HG03066 (cell line): Measurements from ENCODE around the gene NADSYN1.
"Not testable (repeated sequence)": the region's sequence is repeated elsewhere in the genome, so short reads cannot be mapped to it uniquely, and the experiment has no call there.

ENCODE experiments used
- ATAC-seq: cut with Tn5 transposase; IDR thresholded peaks from one replicate; pipeline ENCODE4 v1.9.1; 2021; ENCODE audit warnings: low read depth; ENCODE audit not compliant: unreplicated experiment

The NADSYN1 gene

GRCh38 chr11:71518506-71519471 is 65.8 kb downstream of the NADSYN1 start:
- ATAC-seq: no peak

DNA sequence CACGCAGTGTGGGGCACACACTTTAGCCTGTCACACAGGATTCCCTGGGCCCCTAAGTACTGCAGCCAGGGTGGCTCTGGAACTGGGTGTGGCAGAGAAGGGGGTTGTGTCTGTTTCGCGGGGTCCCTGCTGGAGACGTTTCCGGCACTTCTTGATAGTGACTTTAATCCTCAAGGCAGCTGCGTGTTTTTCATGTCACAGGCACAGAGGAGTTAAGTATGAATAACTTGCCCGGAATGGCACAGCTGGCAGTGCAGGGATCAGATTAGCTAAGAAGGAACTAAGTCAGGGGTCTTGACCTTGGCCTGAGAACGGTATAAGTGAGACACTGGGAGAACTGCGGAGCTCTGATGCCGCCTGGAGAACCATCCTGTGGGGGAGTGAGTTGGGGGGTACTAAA is 66.5 kb downstream of the NADSYN1 start:
- ATAC-seq: no peak

DNA sequence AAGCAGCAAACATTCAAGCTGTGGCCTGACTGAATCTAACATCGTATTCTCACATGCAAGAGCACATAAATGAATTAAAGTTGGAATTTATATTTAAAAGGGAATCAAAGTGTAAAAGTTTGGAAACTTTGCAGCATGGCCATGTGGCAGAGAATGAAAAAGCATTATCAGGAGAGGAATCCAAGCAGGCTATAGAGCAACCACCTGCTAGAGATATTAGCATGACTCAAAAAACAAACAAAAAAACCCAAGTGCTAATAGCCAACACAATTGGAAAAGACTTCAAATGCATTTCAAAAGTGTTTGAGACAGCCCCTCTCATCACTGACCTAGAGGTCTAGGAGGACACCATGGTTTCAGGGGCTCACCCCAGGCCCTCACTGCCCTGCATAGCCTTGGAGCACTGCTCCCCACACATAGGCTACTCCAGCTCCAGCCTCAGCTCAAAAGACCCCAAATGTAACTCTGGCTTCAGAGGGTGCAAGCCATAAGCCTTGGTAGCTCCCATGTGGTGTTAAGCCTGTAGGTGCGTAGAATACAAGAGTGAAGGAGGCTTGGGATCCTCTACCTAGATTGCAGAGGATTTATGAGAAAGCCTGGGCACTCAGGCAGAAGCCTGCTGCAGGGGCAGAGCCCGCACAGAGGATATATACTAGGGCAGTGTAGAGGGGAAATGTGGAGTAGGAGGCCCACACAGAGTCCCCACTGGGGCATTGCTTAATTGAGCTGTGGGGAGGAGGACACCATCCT is 72.4 kb downstream of the NADSYN1 start:
- ATAC-seq: no peak

DNA sequence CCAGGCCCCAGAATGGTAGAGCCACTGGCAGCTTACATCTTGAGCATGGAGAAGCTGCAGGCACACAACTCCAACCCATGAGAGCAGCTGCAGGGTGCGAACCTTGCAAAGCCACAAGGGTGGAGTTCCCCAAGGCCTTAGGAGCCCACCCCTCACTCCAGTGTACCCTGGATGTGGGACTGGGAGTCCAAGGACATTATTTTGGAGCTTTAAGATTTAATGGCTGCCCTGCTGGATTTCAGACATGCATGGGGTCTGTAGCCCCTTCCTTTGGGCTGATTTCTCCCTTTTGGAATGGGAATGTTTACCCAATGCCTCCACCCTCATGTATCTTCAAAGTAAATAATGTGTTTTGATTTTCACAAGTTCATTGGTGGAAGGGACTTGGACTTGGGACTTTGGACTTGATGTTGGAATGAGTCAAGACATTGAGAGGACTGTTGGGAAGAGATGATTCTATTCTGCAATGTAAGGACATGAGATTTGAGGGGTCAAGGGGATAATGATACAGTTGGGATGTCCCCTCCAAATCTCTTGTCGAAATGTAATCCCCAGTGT is 73.0 kb downstream of the NADSYN1 start:
- ATAC-seq: no peak

- ATAC-seq: not testable (repeated sequence)
Observed at GRCh38 chr11:71526796-71527575, 74.0 kb downstream of the NADSYN1 start, which contains the start of gene KRTAP5-7. Gene KRTAP5-7, plus strand, starts transcription at chr11:71527267. Its CDS starts 34 bp downstream, at chr11:71527301.

DNA sequence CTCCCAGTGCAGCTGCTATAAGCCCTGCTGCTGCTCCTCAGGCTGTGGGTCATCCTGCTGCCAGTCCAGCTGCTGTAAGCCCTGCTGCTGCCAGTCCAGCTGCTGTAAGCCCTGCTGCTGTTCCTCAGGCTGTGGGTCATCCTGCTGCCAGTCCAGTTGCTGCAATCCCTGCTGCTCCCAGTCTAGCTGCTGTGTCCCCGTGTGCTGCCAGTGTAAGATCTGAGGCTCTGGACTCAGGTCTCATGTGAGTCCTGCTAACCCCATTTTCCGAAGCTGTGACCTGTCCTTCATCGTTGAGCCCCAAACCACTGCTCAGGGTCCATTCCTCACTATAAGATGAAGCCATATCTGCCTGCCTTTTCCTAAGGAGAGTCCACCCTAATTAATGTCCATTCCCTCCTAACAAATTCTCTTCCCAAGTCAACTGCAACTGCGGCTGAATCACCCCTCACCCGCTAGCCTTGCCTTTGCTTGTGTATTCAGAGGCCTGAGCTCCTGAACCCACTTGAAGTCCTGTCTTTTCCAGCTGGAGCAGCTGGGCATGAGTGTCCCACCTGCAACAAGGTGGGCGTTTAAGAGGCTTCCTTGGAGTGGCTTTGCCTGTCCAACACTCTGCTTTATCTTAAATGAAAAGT is 74.7 kb downstream of the NADSYN1 start:
- no peak for ATAC-seq

GRCh38 chr11:71530602-71531001 is 77.6 kb downstream of the NADSYN1 start:
- ATAC-seq: no peak

DNA sequence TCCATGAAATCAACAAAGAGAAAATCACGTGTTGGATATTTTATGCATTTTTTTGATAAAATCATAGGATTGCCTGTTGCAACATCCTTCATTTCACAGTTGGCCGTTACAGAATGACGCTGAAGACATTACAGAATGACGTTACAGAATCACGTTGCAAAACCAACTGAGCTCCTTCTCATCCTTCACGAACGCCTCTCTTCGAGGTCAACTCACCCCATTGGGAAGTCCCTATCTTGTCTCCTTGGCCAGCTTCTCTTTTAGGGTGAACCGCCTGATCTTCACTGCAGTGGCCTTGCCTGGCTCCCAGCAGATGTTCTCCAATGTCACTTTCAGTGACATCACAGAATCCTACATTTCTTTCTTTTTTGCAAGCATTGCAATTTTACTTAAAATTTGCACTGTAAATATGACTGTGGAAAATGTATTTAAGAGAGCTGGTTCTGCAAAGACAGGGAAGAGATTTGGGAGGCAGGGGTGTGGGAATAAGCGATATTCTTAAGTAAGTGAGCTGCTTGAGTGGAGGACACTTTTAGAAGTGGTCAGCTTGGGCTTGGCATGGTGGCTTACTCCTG is 79.1 kb downstream of the NADSYN1 start:
- no peak for ATAC-seq

DNA sequence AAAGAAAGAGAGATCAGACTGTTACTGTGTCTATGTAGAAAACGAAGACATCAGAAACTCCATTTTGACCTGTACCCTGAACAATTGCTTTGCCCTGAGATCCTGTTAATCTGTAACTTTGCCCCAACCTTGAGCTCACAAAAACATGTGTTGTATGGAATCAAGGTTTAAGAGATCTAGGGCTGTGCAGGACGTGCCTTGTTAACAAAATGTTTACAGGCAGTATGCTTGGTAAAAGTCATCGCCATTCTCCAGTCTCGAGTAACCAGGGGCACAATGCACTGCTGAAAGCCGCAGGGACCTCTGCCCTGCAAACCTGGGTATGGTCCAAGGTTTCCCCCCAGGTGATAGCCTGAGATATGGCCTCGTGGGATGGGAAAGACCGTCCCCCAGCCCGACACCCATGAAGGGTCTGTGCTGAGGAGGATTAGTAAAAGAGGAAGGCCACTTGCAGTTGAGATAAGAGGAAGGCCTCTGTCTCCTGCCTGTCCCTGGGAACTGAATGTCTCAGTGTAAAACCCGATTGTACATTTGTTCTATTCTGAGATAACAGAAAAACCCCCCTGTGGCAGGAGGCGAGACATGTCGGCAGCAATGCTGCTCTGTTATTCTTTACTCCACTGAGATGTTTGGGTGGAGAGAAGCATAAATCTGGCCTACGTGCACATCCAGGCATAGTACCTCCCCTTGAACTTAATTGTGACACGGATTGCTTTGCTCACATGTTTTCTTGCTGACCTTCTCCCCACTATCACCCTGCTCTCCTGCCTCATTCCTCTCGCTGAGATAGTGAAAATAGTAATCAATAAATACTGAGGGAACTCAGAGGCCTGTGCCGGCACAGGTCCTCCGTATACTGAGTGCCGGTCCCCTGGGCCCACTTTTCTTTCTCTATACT is 82.0 kb downstream of the NADSYN1 start:
- ATAC-seq: not testable (repeated sequence)

GRCh38 chr11:71535825-71536224 is 82.8 kb downstream of the NADSYN1 start:
- ATAC-seq: no peak

DNA sequence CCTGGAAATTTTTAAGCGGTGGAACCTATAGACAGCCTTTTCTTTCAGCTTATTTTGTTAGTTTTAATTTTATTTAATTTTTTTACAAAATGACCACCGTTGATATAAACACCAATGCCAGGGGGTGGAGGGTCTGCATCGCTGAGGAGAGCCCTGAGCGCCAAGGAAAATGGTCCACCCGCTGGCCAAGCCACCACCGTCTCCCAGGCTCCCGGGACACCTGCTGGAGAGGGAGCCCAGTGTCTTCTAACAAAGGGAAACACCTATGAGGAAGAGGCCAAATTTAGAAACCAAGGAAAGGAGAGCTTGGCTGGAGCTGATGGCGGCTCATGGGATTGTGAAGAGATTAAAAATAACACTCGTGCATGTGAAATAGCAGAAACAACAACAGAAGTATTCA is 84.5 kb downstream of the NADSYN1 start:
- ATAC-seq: no peak

DNA sequence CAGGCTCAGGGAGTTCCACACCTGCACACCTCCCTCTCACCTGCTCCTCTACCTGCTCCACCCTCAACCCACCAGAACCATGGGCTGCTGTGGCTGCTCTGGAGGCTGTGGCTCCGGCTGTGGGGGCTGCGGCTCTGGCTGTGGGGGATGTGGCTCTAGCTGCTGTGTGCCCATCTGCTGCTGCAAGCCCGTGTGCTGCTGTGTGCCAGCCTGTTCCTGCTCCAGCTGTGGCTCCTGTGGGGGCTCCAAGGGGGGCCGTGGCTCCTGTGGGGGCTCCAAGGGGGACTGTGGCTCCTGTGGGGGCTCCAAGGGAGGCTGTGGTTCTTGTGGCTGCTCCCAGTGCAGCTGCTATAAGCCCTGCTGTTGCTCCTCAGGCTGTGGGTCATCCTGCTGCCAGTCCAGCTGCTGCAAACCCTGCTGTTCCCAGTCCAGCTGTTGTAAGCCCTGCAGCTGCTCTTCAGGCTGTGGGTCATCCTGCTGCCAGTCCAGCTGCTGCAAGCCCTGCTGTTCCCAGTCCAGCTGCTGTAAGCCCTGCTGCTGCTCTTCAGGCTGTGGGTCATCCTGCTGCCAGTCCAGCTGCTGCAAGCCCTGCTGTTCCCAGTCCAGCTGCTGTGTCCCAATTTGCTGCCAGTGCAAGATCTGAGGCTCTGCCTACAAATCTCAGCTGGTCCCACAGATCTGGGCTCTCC is 85.1 kb downstream of the NADSYN1 start, which contains the start of gene KRTAP5-8:
TSS of gene KRTAP5-8 (plus strand) at position 49 of the 689 bp plus-strand sequence. CDS start at position 80, 31 bp downstream.
- not testable (repeated sequence) for ATAC-seq

DNA sequence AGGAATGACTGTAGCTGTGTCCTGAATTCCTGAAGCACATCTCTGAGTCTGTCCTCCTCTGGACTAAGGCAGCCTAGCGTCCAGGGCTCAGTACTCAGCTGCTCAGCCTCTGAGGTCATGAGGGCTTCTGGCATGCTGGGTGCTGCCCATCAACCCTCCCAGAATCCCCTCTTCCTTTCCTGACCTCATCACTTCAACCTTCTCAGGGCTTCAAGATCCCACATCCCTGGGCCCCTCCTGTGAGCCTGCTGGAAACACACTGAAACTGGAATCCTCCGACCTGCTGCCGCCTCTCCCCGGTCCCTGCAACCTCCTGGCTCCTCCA is 85.6 kb downstream of the NADSYN1 start:
- no peak for ATAC-seq

DNA sequence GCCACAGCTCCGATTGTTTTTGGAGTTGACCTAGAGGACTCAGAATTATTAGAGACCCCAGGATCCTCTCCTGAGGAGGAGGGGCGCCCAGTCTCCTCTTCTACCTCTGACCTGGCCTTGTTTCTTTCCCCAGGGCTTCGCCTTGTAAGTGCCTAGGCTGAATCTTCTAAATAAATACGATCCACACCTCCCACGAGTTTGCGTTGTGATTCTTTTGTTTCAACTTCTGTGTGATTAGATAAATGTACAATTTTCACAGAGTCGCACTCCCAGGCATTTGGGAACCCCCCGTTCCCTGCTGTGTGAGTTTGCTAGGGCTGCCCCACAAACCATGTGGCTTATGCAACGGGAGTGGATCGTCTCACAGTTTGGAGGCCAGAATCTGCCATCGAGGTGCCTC is 86.0 kb downstream of the NADSYN1 start:
- ATAC-seq: no peak

DNA sequence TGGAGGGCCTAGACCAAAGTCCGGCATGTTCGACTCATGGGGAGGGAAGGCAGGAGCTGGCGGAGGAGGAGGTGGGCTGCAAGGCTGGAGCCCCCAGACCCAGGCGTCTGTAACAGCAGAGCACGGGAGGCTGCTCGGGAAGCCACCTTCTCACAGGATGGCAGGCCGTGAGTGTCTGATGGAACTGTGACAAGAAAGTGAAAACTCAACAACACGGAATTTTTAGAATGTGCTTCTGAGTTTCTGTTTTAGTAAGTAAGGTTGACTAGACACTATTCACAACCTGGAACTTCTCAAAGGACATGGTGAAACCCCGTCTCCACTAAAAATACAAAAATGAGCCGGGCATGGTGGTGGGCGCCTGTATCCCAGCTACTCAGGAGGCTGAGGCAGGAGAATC is 87.0 kb downstream of the NADSYN1 start:
- not testable (repeated sequence) for ATAC-seq

DNA sequence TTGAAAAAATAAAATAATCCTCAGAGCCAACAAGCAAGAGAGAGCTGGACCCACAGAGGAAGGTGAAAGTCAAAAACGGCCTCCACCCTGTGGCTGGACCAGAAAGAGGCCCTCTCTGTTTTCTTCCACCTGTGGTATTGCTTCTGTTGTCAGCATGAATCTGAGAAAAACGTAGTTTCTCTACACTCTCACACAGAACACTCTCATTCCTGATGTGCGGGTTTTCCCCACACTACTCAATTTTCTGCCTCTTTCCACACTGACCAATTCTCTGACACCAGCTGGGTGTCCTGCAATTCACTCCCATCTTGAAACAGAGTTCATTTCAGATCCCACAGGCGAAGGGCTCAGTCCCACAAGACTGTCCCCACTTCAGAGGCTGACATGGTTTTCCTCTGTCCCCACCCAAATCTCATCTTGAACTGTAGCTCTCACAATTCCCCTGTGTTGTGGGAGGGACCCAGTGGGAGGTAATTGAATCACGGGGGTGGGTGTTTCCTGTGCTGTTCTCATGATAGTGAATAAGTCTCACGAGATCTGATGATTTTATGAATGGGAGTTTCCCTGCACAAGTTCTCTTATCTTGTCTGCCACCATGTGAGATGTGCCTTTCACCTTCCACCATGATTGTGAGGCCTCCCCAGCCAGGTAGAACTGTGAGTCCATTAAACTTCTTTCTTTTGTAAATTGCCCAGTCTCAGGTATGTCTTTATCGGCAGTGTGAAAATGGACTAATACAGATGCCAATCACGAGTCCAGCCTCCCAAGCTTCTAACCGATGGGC is 87.7 kb downstream of the NADSYN1 start:
- ATAC-seq: not testable (repeated sequence)

DNA sequence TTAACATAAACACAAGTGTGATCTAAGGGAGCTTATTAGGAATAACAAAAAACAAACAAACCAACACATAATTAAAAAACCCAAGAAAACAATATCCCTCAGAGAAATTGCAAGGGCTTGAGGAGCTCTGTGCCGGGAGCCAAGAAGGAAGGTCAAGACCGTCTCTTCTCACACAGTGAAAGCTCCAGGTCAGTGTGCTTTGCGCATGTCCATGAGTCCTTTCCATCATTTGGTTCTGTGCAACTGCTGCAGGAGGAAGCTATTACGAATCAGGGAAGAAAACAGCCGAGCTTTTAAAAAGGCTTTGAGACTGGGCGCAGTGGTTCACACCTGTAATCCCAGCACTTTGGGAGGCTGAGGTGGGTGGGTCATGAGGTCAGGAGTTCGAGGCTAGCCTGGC is 89.4 kb downstream of the NADSYN1 start:
- no peak for ATAC-seq
